ENCODE measurements around the gene ZMYM2.
A peak's percentile ranks its signal among the peaks of the same experiment; 100 is the strongest.

ZMYM2 gene

GRCh38 chr13:19984430-19985218 is 26.1 kb downstream of the ZMYM2 start:
- no peak for DNase-seq (ENCODE audit: insufficient read length, low spot score)
- peak; percentile 48 for TF ChIP-seq CTCF (IDR thresholded peaks at IDR 0.05; ENCODE audit: insufficient read depth, missing control alignments)
- FAIRE-seq, result no peak

- DNase-seq (ENCODE audit: insufficient read length, low spot score) (no peak), FAIRE-seq (no peak)
- no peak for TF ChIP-seq CTCF (IDR thresholded peaks at IDR 0.05; ENCODE audit: insufficient read depth, missing control alignments)
These were observed 26.7 kb downstream of the ZMYM2 start for GRCh38 chr13:19985219-19985556.

- TF ChIP-seq CTCF (IDR thresholded peaks at IDR 0.05; ENCODE audit: insufficient read depth, missing control alignments), result no peak
- FAIRE-seq (no peak), DNase-seq (ENCODE audit: insufficient read length, low spot score) (no peak)
These were observed 33.0 kb downstream of the ZMYM2 start for GRCh38 chr13:19991531-19991930.

GRCh38 chr13:19993024-19993423 is 34.5 kb downstream of the ZMYM2 start:
- DNase-seq (ENCODE audit: insufficient read length, low spot score), result no peak
- TF ChIP-seq CTCF (IDR thresholded peaks at IDR 0.05; ENCODE audit: insufficient read depth, missing control alignments), result no peak
- no peak for FAIRE-seq

GRCh38 chr13:19998960-19999359 is 40.4 kb downstream of the ZMYM2 start:
- TF ChIP-seq CTCF (IDR thresholded peaks at IDR 0.05; ENCODE audit: insufficient read depth, missing control alignments), result no peak
- FAIRE-seq, result peak; percentile 41
- no peak for DNase-seq (ENCODE audit: insufficient read length, low spot score)

- FAIRE-seq (no peak), DNase-seq (ENCODE audit: insufficient read length, low spot score) (no peak)
- TF ChIP-seq CTCF (IDR thresholded peaks at IDR 0.05; ENCODE audit: insufficient read depth, missing control alignments), result no peak
These were observed 41.6 kb downstream of the ZMYM2 start for GRCh38 chr13:20000062-20000552.

All from D721Med (cell line).